D341Med (cell line): ENCODE measurements around the gene AKIRIN1.
"Not testable (repeated sequence)": the region's sequence is repeated elsewhere in the genome, so short reads cannot be mapped to it uniquely, and the experiment has no call there.

Source experiments
- DNase-seq: peaks from one replicate; pipeline ENCODE4 v3.0.0; 2012; ENCODE audit warnings: low spot score

Gene AKIRIN1

DNA sequence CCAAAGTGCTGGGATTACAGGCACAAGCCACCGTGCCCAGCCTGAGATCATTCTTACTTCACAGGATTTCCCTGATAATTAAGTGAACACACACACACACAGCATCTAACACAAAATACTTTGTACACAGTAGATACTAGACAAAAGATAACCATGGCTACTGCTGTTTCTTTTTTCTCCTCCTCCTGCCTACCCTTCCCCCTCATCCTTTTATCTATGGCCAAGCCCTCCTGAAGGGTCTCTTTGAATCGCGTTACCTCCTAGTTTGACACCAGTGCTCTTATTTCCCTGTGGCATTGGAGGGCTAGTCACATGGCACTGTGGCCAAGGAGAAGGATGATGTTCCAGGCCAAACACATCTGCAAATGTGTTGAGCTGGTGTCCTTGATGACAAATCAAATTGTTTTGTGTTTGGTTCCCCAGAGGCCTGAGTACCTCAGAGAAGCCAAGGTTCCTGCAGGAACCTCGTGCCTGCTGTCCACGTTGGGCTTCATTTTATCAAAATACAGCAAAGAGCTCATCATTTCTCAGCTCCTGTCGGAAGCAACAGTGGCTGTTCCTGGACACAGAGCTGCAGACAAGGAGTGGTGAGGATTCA, 55.6 kb downstream of the AKIRIN1 start:
- no peak for DNase-seq

DNA sequence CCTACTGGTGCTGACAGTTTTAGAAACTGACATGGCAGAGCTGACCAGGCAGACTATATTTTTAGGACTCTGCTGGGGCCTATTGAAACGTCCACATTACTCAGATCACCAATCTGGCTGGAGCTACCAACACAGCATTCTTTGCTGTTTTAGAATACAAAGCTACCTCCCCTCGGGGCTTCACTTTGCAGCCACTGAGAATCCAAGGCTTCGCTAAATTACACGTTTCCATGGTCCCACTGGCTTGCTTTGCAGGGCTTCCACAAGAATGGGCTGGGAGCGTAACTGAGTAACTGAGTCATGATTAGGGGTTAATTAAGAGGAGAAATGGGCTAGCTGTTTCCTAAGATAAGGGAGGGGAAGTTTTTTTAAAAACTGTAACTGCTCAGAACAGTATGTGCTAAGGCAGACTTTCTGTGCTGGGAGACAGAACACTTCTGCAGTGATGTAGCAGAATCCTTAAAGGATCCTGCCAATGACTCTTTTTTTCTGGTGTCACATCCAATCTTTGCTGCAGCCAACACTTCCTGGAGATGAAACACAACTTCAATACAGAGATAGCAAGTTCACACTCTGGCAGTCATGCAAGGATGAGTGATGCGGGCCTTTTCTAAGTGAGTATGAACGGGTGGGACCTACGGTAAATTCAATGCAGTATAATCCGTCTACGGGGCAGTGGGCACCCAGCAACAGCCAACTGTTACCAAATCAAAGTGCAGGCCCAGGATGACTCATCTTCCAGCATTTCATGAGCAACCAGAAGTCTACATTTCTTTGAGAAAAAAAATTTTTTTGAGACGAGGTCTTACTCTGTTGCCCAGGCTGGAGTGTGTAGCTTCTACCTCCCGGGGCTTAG, 56.5 kb downstream of the AKIRIN1 start:
- no peak for DNase-seq

DNA sequence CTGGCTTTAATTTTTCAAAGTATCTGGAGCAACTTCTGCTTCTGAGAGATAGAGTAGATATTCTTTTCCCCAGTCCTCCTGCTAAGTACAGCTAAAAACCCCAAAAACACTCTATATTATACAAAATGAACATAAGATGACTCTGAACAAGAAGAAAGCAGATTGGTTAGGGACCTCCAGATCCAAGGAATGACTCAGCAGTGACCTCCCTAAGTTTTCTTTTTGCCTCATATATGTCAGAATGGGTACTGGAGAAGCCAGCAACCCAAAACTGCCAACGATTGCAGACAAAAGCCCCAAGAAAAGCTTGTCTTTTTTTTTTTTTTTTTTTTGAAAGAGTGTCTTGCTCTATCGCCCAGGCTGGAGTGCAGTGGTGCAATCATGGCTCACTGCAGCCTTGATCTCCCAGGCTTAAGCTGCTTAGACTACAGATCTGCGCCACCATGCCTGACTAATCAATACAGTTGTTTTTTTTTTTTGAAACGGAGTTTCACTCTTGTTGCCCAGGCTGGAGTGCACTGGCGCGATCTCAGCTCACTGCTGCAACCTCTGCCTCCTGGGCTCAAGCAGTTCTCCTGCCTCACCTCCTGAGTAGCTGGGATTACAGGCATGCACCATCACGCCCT, 57.8 kb downstream of the AKIRIN1 start:
- DNase-seq = no peak

DNA sequence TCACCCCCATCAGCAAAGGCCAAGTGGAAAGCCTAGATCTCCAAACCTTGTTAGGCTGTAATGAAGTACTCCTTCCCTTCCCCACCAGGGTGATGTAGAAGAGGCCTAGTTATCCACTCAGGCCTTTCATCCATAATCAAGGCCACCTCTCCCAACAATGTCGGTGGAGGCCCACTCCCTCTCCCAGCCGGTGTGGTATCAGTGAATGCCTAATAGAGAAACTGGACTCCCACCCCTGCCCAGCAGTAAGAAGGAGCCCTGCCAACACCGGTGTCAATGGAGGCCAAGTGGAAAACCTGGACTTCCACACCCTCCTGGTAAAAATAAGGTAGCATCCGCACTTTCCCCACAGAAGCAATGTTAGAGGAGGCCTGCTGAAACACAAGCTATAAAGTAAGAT, 58.9 kb downstream of the AKIRIN1 start:
- no peak for DNase-seq

DNA sequence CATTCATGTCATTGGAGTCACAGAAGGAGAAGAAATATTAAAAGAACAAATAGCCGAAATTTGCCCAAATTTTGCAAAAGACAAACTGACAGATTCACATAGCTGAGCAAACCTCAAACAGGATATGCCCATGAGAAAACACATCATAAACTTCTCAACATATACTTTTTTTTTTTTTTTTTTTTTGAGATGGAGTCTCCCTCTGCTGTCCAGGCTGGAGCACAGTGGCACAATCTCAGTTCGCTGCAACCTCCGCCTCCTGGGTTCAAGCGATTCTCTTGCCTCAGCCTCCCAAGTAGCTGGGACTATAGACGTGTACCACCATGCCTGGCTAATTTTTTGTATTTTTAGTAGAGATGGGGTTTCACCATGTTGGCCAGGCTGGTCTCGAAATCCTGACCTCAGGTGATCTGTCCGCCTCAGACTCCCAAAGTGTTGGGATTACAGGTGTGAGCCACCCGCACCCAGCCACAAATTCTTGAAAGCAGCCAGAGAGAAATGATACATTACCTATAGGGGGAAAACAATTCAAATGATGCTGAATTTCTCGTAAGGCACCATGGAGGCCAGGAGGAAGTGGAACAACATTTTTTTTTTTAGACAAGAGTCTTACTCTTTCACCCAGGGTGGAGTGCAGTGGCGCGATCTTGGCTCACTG, 60.2 kb downstream of the AKIRIN1 start:
- not testable (repeated sequence) for DNase-seq

DNA sequence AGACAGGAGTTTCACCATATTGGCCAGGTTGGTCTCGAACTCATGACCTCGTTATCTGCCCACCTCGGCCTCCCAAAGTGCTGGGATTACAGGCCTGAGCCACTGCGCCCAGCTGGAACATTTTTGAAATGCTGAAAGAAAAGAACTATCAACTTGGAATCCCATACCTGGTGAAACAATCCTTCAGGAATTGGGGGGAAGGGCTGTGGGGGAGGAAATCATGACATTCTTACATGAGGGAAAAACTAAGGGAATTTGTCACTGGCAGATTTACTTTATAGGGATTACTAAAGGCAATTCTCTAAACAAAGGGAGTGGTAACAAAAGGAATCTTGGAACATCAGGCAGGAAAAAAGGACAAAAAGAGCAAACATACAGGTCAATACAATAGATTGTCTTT, 60.9 kb downstream of the AKIRIN1 start:
- no peak for DNase-seq

DNA sequence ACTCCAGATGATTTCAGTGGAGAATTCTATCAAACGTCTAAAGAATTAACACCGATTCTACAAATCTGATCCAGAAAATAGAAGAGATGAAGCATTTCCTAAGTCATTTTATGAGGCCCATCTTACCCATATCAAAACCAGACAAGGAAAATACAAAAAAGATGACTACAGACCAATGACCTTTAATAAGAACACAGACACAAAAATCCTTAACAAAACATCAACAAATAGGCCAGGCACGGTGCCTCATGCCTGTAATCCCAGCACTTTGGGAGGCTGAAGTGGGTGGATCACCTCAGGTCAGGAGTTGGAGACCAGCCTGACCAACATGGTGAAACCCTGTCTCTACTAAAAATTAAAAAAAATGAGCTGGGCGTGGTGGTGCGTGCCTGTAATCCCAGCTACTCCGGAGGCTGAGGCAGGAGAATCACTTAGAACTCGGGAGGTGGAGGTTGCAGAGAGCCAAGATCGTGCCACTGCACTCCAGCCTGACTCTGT, 64.2 kb downstream of the AKIRIN1 start:
- DNase-seq = not testable (repeated sequence)
